Measurements from ENCODE around the gene AFF1.
"Not testable (repeated sequence)": the region's sequence is repeated elsewhere in the genome, so short reads cannot be mapped to it uniquely, and the experiment has no call there.

Gene AFF1

GRCh38 chr4:86977621-86978184 is 42.9 kb downstream of the AFF1 start:
- DNase-seq (ENCODE audit: low read depth in 3 of 3): no peak

- DNase-seq (ENCODE audit: low read depth in 3 of 3): no peak
These were observed 43.9 kb downstream of the AFF1 start for GRCh38 chr4:86978709-86979108.

GRCh38 chr4:86980230-86980629 is 45.4 kb downstream of the AFF1 start:
- DNase-seq (ENCODE audit: low read depth in 3 of 3): no peak

GRCh38 chr4:86981789-86982188 is 47.0 kb downstream of the AFF1 start:
- DNase-seq (ENCODE audit: low read depth in 3 of 3): no peak

GRCh38 chr4:86985852-86986251 is 51.0 kb downstream of the AFF1 start:
- DNase-seq (ENCODE audit: low read depth in 3 of 3): not testable (repeated sequence)

- DNase-seq (ENCODE audit: low read depth in 3 of 3): not testable (repeated sequence)
These were observed 54.8 kb downstream of the AFF1 start for GRCh38 chr4:86989658-86990057.

- no peak for DNase-seq (ENCODE audit: low read depth in 3 of 3)
These were observed 55.7 kb downstream of the AFF1 start for GRCh38 chr4:86990510-86990909.

- DNase-seq (ENCODE audit: low read depth in 3 of 3): no peak
These were observed 57.2 kb downstream of the AFF1 start for GRCh38 chr4:86991994-86992393.

GRCh38 chr4:86993909-86994681 is 59.3 kb downstream of the AFF1 start:
- no peak for DNase-seq (ENCODE audit: low read depth in 3 of 3)

GRCh38 chr4:86994686-86995085 is 59.9 kb downstream of the AFF1 start:
- no peak for DNase-seq (ENCODE audit: low read depth in 3 of 3)

- DNase-seq (ENCODE audit: low read depth in 3 of 3): not testable (repeated sequence)
These were observed 61.7 kb downstream of the AFF1 start for GRCh38 chr4:86996510-86996909.

GRCh38 chr4:86999136-86999643 is 64.4 kb downstream of the AFF1 start:
- DNase-seq (ENCODE audit: low read depth in 3 of 3): no peak

- no peak for DNase-seq (ENCODE audit: low read depth in 3 of 3)
These were observed 67.9 kb downstream of the AFF1 start for GRCh38 chr4:87002682-87003043.

GRCh38 chr4:87003266-87003665 is 68.5 kb downstream of the AFF1 start:
- no peak for DNase-seq (ENCODE audit: low read depth in 3 of 3)

GRCh38 chr4:87005369-87005689 is 70.5 kb downstream of the AFF1 start:
- no peak for DNase-seq (ENCODE audit: low read depth in 3 of 3)

- peak in 2 of 3 experiments; percentile 26 to 28 for DNase-seq (ENCODE audit: low read depth in 3 of 3)
These were observed 71.0 kb downstream of the AFF1 start for GRCh38 chr4:87005690-87006425.

GRCh38 chr4:87006426-87006675 is 71.5 kb downstream of the AFF1 start:
- no peak for DNase-seq (ENCODE audit: low read depth in 3 of 3)

GRCh38 chr4:87006676-87007527 is 72.1 kb downstream of the AFF1 start:
- DNase-seq (ENCODE audit: low read depth in 3 of 3): peak; percentile 70 to 82 (median 74)

GRCh38 chr4:87007528-87008446 is 73.0 kb downstream of the AFF1 start:
- DNase-seq (ENCODE audit: low read depth in 3 of 3): peak in 2 of 3 experiments; percentile 14 to 41

GRCh38 chr4:87009095-87009648 is 74.4 kb downstream of the AFF1 start:
- DNase-seq (ENCODE audit: low read depth in 3 of 3): no peak

- DNase-seq (ENCODE audit: low read depth in 3 of 3): no peak
These were observed 75.4 kb downstream of the AFF1 start for GRCh38 chr4:87010192-87010591.

Data from stimulated activated CD4-positive, alpha-beta T cell treated with anti-CD3 and anti-CD28 coated beads, TNF-alpha, amount 100 ng/mL, for 24 hours (primary cell).